HepG2 (cell line): Measurements from ENCODE around the gene DOCK1. TPM values are rescaled to one million over a fixed set of nuclear protein-coding genes. Genes with fewer than 3 reads are reported as not detected.

Experiments
- BHLHE40 ChIP-seq: IDR thresholded peaks from 2 replicates; pipeline ENCODE4 v1.6.1; 2011; ENCODE audit warnings: low read length, improper control_type of control experiment
- EHMT2 ChIP-seq: fragments of 200-600 bp; sonication (generic); IDR thresholded peaks from 2 replicates; pipeline ENCODE4 v1.7.0; 2017; ENCODE audit warnings: antibody characterized with exemption, low read depth, low read length, borderline replicate concordance
- FOXA1 ChIP-seq, 2 experiments: fragments of 450-650 bp in 1 of 2; sonication (generic) in 1 of 2; formaldehyde crosslinking in 1 of 2; IDR thresholded peaks; 2 replicates each; pipeline versions ENCODE4 v1.4.0 to v1.6.1; 2016 to 2020; ENCODE audit warnings: missing genetic modification reagents in 1 of 2
- HDAC1 ChIP-seq: sonication (generic); formaldehyde crosslinking; IDR thresholded peaks from 2 replicates; pipeline ENCODE4 v1.5.1; 2020; ENCODE audit warnings: mild to moderate bottlenecking, missing genetic modification reagents
- HDAC2 ChIP-seq: sonication (generic); formaldehyde crosslinking; IDR thresholded peaks from 2 replicates; pipeline ENCODE4 v1.4.0; 2020; ENCODE audit warnings: missing genetic modification reagents
- NFIC ChIP-seq: IDR thresholded peaks from 2 replicates; pipeline ENCODE4 v1.6.1; 2012; ENCODE audit warnings: mild to moderate bottlenecking, low read length, inconsistent platforms
- PHF21A ChIP-seq: sonication (generic); formaldehyde crosslinking; IDR thresholded peaks from 2 replicates; pipeline ENCODE4 v1.5.0; 2020; ENCODE audit warnings: mild to moderate bottlenecking, missing genetic modification reagents
- ZBTB3 ChIP-seq: sonication (generic); formaldehyde crosslinking; IDR thresholded peaks from 2 replicates; pipeline ENCODE4 v1.4.0; 2020; ENCODE audit warnings: low read depth, mild to moderate bottlenecking, moderate library complexity, missing genetic modification reagents, borderline replicate concordance
- ZNF331 ChIP-seq: sonication (generic); formaldehyde crosslinking; IDR thresholded peaks from 2 replicates; pipeline ENCODE4 v1.4.0; 2020; ENCODE audit warnings: missing genetic modification reagents
- ZNF589 ChIP-seq: sonication (generic); formaldehyde crosslinking; conservative IDR thresholded peaks from 2 replicates; pipeline ENCODE4 v1.8.0; 2022; ENCODE audit warnings: mild to moderate bottlenecking, moderate library complexity, missing genetic modification reagents
- ZNF792 ChIP-seq: IDR thresholded peaks from 2 replicates; pipeline ENCODE4 v1.6.1; 2016
- polyA plus RNA-seq, 8 experiments: library from polyadenylated mRNA; depleted of rRNA in 3 of 8; stranded (reverse) in 7 of 8; unstranded in 1 of 8; fragments of >200 nt; fragmentation: Illumina TruSeq in 4 of 8; extraction: Trizol in 4 of 8; gene quantifications; 2 replicates each; pipeline versions ENCODE4 v1.2.1 to v1.2.3, GENCODE V29; 2011 to 2016; ENCODE audit warnings: low read depth in 4 of 8, missing spikeins in 1 of 8, mixed read lengths in 1 of 8; ENCODE audit not compliant: insufficient read depth in 1 of 8
- total RNA-seq, 5 experiments: library from RNA; depleted of rRNA; stranded (reverse); fragments of >200 nt; fragmentation: Illumina TruSeq; extraction: Trizol; gene quantifications; 2 replicates each; pipeline ENCODE4 v1.2.3, GENCODE V29; 2016; ENCODE audit warnings: low read depth in 1 of 5
- TF ChIP-seq, protein P1 (sequence below): sonication (generic); formaldehyde crosslinking; IDR thresholded peaks from 2 replicates; pipeline ENCODE4 v1.5.1; 2020; ENCODE audit warnings: mild to moderate bottlenecking, missing genetic modification reagents, borderline replicate concordance
- TF ChIP-seq, protein P2 (sequence below): sonication (generic); formaldehyde crosslinking; IDR thresholded peaks from 2 replicates; pipeline ENCODE4 v1.4.0; 2020; ENCODE audit warnings: mild to moderate bottlenecking, missing genetic modification reagents, borderline replicate concordance
- TF ChIP-seq, protein P3 (sequence below): sonication (generic); formaldehyde crosslinking; conservative IDR thresholded peaks from 2 replicates; pipeline ENCODE4 v1.4.0; 2020; ENCODE audit warnings: mild to moderate bottlenecking, missing genetic modification reagents, moderate library complexity

Gene DOCK1
- total and polyA plus RNA-seq, 2 of the 13 experiments (the other 11 are each of a cell fraction or from before 2014, with no cell fraction given) = 8.3 to 25.5 TPM

DNA sequence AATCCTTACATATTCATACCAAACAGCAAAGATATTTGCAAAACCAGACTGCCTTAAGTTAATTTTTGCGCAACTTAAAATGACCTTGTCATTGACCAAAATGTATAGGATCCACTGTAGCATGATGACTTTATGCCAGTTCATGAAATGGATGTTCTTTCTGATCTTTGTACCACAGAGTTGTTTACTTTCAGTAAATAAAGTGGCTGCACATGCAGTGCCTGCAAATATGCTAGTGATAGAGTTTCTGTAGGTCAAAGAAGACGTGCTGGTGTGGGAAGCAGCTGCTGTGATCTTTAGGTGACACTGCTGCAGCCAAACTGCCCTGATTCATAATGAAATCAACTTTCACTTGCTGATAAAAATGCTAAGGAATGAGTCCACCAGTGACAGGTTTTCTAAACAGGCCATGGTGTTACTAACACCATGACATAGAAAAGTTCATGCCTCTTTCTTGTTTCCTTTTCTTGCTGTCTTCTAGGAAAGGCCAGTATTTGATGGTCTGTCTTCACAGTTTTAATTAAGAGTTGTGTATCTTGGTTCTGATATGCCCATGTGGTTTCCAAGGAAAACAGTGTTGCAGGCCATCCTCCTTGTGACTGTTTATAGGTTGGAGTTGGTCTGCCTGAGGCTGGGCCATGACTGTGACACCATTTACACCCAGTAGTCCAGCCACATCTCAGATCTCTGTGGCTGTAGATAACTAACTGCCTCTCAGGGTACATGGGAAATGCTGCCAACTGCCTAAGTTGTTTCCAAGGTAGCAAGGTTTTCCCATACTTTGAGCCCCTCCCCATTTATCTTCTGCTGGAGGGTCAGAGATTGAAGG, 228.7 kb downstream of the DOCK1 start (continued):
- TF ChIP-seq, protein P1, sequence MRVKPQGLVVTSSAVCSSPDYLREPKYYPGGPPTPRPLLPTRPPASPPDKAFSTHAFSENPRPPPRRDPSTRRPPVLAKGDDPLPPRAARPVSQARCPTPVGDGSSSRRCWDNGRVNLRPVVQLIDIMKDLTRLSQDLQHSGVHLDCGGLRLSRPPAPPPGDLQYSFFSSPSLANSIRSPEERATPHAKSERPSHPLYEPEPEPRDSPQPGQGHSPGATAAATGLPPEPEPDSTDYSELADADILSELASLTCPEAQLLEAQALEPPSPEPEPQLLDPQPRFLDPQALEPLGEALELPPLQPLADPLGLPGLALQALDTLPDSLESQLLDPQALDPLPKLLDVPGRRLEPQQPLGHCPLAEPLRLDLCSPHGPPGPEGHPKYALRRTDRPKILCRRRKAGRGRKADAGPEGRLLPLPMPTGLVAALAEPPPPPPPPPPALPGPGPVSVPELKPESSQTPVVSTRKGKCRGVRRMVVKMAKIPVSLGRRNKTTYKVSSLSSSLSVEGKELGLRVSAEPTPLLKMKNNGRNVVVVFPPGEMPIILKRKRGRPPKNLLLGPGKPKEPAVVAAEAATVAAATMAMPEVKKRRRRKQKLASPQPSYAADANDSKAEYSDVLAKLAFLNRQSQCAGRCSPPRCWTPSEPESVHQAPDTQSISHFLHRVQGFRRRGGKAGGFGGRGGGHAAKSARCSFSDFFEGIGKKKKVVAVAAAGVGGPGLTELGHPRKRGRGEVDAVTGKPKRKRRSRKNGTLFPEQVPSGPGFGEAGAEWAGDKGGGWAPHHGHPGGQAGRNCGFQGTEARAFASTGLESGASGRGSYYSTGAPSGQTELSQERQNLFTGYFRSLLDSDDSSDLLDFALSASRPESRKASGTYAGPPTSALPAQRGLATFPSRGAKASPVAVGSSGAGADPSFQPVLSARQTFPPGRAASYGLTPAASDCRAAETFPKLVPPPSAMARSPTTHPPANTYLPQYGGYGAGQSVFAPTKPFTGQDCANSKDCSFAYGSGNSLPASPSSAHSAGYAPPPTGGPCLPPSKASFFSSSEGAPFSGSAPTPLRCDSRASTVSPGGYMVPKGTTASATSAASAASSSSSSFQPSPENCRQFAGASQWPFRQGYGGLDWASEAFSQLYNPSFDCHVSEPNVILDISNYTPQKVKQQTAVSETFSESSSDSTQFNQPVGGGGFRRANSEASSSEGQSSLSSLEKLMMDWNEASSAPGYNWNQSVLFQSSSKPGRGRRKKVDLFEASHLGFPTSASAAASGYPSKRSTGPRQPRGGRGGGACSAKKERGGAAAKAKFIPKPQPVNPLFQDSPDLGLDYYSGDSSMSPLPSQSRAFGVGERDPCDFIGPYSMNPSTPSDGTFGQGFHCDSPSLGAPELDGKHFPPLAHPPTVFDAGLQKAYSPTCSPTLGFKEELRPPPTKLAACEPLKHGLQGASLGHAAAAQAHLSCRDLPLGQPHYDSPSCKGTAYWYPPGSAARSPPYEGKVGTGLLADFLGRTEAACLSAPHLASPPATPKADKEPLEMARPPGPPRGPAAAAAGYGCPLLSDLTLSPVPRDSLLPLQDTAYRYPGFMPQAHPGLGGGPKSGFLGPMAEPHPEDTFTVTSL (CRISPR knock-in tag) = peak; percentile 82; the same call in 1 of the 2 replicates
- peak; percentile 93 for TF ChIP-seq FOXA1 (IDR thresholded peaks at IDR 0.05)
- TF ChIP-seq FOXA1 (CRISPR knock-in tag; IDR thresholded peaks at IDR 0.05) = peak; percentile 95
- peak; percentile 86 for TF ChIP-seq BHLHE40
- TF ChIP-seq ZBTB3 (CRISPR knock-in tag) = no peak
- TF ChIP-seq, protein P2, sequence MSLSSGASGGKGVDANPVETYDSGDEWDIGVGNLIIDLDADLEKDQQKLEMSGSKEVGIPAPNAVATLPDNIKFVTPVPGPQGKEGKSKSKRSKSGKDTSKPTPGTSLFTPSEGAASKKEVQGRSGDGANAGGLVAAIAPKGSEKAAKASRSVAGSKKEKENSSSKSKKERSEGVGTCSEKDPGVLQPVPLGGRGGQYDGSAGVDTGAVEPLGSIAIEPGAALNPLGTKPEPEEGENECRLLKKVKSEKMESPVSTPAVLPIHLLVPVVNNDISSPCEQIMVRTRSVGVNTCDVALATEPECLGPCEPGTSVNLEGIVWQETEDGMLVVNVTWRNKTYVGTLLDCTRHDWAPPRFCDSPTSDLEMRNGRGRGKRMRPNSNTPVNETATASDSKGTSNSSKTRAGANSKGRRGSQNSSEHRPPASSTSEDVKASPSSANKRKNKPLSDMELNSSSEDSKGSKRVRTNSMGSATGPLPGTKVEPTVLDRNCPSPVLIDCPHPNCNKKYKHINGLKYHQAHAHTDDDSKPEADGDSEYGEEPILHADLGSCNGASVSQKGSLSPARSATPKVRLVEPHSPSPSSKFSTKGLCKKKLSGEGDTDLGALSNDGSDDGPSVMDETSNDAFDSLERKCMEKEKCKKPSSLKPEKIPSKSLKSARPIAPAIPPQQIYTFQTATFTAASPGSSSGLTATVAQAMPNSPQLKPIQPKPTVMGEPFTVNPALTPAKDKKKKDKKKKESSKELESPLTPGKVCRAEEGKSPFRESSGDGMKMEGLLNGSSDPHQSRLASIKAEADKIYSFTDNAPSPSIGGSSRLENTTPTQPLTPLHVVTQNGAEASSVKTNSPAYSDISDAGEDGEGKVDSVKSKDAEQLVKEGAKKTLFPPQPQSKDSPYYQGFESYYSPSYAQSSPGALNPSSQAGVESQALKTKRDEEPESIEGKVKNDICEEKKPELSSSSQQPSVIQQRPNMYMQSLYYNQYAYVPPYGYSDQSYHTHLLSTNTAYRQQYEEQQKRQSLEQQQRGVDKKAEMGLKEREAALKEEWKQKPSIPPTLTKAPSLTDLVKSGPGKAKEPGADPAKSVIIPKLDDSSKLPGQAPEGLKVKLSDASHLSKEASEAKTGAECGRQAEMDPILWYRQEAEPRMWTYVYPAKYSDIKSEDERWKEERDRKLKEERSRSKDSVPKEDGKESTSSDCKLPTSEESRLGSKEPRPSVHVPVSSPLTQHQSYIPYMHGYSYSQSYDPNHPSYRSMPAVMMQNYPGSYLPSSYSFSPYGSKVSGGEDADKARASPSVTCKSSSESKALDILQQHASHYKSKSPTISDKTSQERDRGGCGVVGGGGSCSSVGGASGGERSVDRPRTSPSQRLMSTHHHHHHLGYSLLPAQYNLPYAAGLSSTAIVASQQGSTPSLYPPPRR = peak; percentile 46; the same call in 1 of the 2 replicates
- peak; percentile 76; the same call in 1 of the 2 replicates for TF ChIP-seq ZNF331 (CRISPR knock-in tag)
- TF ChIP-seq ZNF589 (CRISPR knock-in tag) = no peak
- TF ChIP-seq, protein P3, sequence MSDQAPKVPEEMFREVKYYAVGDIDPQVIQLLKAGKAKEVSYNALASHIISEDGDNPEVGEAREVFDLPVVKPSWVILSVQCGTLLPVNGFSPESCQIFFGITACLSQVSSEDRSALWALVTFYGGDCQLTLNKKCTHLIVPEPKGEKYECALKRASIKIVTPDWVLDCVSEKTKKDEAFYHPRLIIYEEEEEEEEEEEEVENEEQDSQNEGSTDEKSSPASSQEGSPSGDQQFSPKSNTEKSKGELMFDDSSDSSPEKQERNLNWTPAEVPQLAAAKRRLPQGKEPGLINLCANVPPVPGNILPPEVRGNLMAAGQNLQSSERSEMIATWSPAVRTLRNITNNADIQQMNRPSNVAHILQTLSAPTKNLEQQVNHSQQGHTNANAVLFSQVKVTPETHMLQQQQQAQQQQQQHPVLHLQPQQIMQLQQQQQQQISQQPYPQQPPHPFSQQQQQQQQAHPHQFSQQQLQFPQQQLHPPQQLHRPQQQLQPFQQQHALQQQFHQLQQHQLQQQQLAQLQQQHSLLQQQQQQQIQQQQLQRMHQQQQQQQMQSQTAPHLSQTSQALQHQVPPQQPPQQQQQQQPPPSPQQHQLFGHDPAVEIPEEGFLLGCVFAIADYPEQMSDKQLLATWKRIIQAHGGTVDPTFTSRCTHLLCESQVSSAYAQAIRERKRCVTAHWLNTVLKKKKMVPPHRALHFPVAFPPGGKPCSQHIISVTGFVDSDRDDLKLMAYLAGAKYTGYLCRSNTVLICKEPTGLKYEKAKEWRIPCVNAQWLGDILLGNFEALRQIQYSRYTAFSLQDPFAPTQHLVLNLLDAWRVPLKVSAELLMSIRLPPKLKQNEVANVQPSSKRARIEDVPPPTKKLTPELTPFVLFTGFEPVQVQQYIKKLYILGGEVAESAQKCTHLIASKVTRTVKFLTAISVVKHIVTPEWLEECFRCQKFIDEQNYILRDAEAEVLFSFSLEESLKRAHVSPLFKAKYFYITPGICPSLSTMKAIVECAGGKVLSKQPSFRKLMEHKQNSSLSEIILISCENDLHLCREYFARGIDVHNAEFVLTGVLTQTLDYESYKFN (CRISPR knock-in tag) = peak; percentile 89
- 0 out of 2 replicates have a peak, but pooled peaks have one; percentile 46 for TF ChIP-seq ZNF792 (CRISPR knock-in tag)
- peak; percentile 47; the same call in 1 of the 2 replicates for TF ChIP-seq HDAC1
- peak; percentile 83 for TF ChIP-seq HDAC2 (CRISPR knock-in tag)
- peak; percentile 48; the same call in 1 of the 2 replicates for TF ChIP-seq NFIC
- TF ChIP-seq EHMT2 = peak; percentile 70; the same call in 1 of the 2 replicates
- TF ChIP-seq PHF21A (CRISPR knock-in tag) = peak; percentile 66
